Smooth muscle cell (in vitro differentiated cells): ENCODE data around the gene ARHGAP11A. TPM values are rescaled to one million over a fixed set of nuclear protein-coding genes. Genes with fewer than 3 reads are reported as not detected.
A peak's percentile ranks its signal among the peaks of the same experiment; 100 is the strongest.

Source experiments
- DNase-seq: peaks from one replicate; lab custom pipeline; 2025; ENCODE audit not compliant: unreplicated experiment; lab: John Stamatoyannopoulos, UW
- H2AFZ ChIP-seq: fragments of 200-600 bp; sonication (generic); 2 replicates; pipeline ENCODE4 v1.6.0; 2016; ENCODE audit warnings: antibody characterized with exemption, low read depth, mild to moderate bottlenecking
- H3F3A ChIP-seq: fragments of 200-600 bp; sonication (generic); 2 replicates; pipeline ENCODE4 v1.6.0; 2017; ENCODE audit warnings: antibody characterized with exemption, low read depth
- H3K27ac ChIP-seq: fragments of 200-600 bp; sonication (generic); 2 replicates; pipeline ENCODE4 v1.5.1; 2016; ENCODE audit warnings: low read depth, mild to moderate bottlenecking
- H3K27me3 ChIP-seq: fragments of 200-600 bp; sonication (generic); 2 replicates; pipeline ENCODE4 v1.6.1; 2016; ENCODE audit warnings: low read depth, mild to moderate bottlenecking
- H3K36me3 ChIP-seq: fragments of 200-600 bp; sonication (generic); 2 replicates; pipeline ENCODE4 v1.5.1; 2016; ENCODE audit warnings: low read depth
- H3K4me1 ChIP-seq: fragments of 200-600 bp; sonication (generic); 2 replicates; pipeline ENCODE4 v1.5.1; 2016; ENCODE audit warnings: low read depth
- H3K4me2 ChIP-seq: fragments of 200-600 bp; sonication (generic); 2 replicates; pipeline ENCODE4 v1.6.0; 2016; ENCODE audit warnings: mild to moderate bottlenecking
- H3K4me3 ChIP-seq: fragments of 200-600 bp; sonication (generic); 2 replicates; pipeline ENCODE4 v1.5.1; 2016; ENCODE audit warnings: mild to moderate bottlenecking
- H3K79me2 ChIP-seq: fragments of 200-600 bp; sonication (generic); 2 replicates; pipeline ENCODE4 v1.6.0; 2016; ENCODE audit warnings: low read depth, mild to moderate bottlenecking
- H3K9ac ChIP-seq: fragments of 200-600 bp; sonication (generic); 2 replicates; pipeline ENCODE4 v1.6.0; 2016; ENCODE audit warnings: low read depth
- H3K9me3 ChIP-seq: fragments of 200-600 bp; sonication (generic); replicated peaks from 2 replicates; pipeline ENCODE4 v1.5.1; 2016; ENCODE audit warnings: low read depth
- H4K20me1 ChIP-seq: fragments of 200-600 bp; sonication (generic); 2 replicates; pipeline ENCODE4 v1.6.0; 2016; ENCODE audit warnings: low read depth
- WGBS: methylation state at CpG from one replicate; pipeline ENCODE4 v1.1.7; 2016; ENCODE audit warnings: low lambda C conversion rate; 5-methylcytosine and 5-hydroxymethylcytosine counted together
- polyA plus RNA-seq: library from polyadenylated mRNA; unstranded; fragments of >200 nt; fragmentation: Nextera tagmentation; extraction: Ambion mirVana; gene quantifications from 2 replicates; pipeline ENCODE4 v1.2.1, GENCODE V29; 2016
- total RNA-seq: library from RNA; depleted of rRNA; stranded (reverse); fragments of >200 nt; gene quantifications from 2 replicates; pipeline ENCODE4 v1.2.3, GENCODE V29; 2014
- TF ChIP-seq, protein P1 (sequence below): fragments of 200-600 bp; sonication (generic); IDR thresholded peaks from 2 replicates; pipeline ENCODE4 v1.5.1; 2017; ENCODE audit warnings: borderline replicate concordance, mild to moderate bottlenecking, antibody characterized with exemption; ENCODE audit not compliant: insufficient read depth, poor library complexity, severe bottlenecking

The ARHGAP11A gene
- total and polyA plus RNA-seq, 2 experiments from 2014 or later: 7.8 to 9.1 TPM

DNA sequence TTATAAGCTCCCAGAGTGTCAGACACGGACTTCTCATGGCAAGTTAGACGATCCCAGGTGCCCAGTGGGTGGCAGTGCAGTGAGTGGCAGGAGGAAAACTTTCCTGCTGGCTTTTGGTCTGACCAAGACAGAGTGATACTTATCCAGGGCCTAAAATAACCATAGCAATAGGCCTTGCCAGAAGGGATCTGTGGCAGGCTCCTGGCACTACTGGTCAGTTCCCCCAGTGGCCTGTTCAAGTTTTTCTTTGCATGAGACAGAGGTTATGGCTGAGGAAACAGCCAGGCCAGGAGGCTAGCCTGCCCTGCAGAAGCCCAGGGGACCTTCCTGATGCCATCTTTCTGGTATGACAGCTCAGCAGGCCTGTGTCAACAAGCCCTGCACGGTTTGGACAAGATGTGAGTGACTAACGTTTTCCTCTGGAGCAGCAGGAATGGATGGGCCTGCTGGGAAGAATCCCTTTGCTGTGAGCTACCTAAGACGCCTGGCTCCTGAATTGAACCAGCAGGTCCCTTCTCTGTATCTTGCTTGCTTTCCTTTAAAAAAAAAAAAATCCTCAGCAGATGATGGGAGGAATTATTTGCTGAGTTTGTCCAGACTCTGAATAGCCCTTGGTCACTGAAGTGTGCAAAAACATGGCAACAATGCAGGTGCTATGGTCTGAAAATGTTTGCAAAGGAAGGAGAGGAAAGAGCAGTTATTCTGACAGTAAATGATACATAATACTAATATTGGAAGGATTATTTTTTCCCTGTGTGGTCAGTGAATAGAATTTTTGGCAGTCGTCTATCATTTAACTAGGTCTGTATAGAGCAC is 44.2 kb downstream of the ARHGAP11A start:
- no peaks in the 10 kb centered on the region for H3K27me3 ChIP-seq
- H2AFZ ChIP-seq: no peak overlapping the region
- peak overlapping the region; percentile 48 for H3K27ac ChIP-seq
- TF ChIP-seq, protein P1, sequence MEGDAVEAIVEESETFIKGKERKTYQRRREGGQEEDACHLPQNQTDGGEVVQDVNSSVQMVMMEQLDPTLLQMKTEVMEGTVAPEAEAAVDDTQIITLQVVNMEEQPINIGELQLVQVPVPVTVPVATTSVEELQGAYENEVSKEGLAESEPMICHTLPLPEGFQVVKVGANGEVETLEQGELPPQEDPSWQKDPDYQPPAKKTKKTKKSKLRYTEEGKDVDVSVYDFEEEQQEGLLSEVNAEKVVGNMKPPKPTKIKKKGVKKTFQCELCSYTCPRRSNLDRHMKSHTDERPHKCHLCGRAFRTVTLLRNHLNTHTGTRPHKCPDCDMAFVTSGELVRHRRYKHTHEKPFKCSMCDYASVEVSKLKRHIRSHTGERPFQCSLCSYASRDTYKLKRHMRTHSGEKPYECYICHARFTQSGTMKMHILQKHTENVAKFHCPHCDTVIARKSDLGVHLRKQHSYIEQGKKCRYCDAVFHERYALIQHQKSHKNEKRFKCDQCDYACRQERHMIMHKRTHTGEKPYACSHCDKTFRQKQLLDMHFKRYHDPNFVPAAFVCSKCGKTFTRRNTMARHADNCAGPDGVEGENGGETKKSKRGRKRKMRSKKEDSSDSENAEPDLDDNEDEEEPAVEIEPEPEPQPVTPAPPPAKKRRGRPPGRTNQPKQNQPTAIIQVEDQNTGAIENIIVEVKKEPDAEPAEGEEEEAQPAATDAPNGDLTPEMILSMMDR: no peak
- no peaks in the 10 kb centered on the region for H3K36me3 ChIP-seq
- H3K9ac ChIP-seq: no peak overlapping the region
- no peak overlapping the region for H3K4me3 ChIP-seq
- H3K4me1 ChIP-seq: peaks cover 7% of the 10 kb centered on the region
- peaks cover 12% of the 10 kb centered on the region for H3F3A ChIP-seq
- DNase-seq: no peak
- no peak overlapping the region for H3K4me2 ChIP-seq
- no peaks in the 10 kb centered on the region for H3K79me2 ChIP-seq
- H3K9me3 ChIP-seq: no peaks in the 10 kb centered on the region
- WGBS: 58% methylated on average over 6 of the region's 6 CpGs
- no peaks in the 10 kb centered on the region for H4K20me1 ChIP-seq

DNA sequence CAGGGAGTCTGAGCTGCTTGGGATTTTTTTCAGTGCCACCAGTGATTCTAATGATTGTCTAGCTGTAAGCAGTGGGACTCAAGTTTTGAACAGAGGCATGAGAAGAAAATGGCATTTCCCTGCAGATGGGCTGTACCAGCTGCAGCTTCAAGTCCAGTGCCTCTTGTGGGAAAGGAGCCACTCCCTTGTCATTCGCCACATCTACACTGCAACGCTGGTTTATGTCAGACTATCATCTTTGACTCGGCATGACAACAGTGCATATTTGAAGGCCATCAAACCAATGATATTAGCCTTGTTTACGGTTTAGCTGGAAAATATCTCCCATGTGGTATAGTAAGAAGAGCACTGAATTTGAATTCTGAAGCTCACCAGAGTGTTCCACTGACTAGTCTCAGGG is 48.4 kb downstream of the ARHGAP11A start:
- no peak overlapping the region for H3K27ac ChIP-seq
- peak overlapping the region; percentile 50 for H2AFZ ChIP-seq

DNA sequence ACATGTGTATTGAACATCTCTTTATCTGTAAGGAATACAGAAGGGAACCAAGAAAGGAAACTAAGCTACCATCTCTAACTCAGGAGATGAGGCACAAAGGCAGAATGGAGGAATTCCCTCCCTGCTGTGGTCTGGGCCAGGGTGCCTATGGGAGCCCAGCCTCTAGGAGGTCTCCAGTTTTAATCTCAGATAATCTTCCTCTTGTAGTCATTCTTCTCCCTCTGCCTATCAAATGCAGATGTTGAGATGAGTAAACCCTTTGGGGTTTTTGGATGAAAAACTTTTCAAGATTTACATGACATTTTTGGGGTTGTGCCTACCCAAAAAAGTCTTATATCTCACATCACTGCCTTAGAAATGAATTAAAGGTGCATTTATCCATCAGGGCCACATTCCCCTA is 49.5 kb downstream of the ARHGAP11A start:
- TF ChIP-seq, protein P1: no peak
- Histone ChIP-seq H3K79me2 (no peaks in the 10 kb centered on the region), H3F3A (peaks cover 6% of the 10 kb centered on the region), H3K27me3 (no peaks in the 10 kb centered on the region), H3K4me3 (no peak overlapping the region), H4K20me1 (no peaks in the 10 kb centered on the region), H3K9me3 (no peaks in the 10 kb centered on the region), H3K9ac (no peak overlapping the region), H2AFZ (no peak overlapping the region), H3K27ac (no peak overlapping the region), H3K4me2 (no peak overlapping the region), H3K4me1 (peaks cover 13% of the 10 kb centered on the region), H3K36me3 (no peaks in the 10 kb centered on the region)
- no peak for DNase-seq

More for the DNA sequence above, 48.4 kb downstream of the ARHGAP11A start:
- Histone ChIP-seq H3K4me3 (no peak overlapping the region), H3K4me2 (no peak overlapping the region), H3K79me2 (no peaks in the 10 kb centered on the region), H3K9ac (no peak overlapping the region), H3F3A (peaks cover 12% of the 10 kb centered on the region), H3K4me1 (peaks cover 10% of the 10 kb centered on the region), H3K36me3 (no peaks in the 10 kb centered on the region), H3K9me3 (no peaks in the 10 kb centered on the region), H4K20me1 (no peaks in the 10 kb centered on the region), H3K27me3 (no peaks in the 10 kb centered on the region)
- TF ChIP-seq, protein P1: no peak
- DNase-seq: no peak
- WGBS: 75% methylated on average over 4 of the region's 4 CpGs

DNA sequence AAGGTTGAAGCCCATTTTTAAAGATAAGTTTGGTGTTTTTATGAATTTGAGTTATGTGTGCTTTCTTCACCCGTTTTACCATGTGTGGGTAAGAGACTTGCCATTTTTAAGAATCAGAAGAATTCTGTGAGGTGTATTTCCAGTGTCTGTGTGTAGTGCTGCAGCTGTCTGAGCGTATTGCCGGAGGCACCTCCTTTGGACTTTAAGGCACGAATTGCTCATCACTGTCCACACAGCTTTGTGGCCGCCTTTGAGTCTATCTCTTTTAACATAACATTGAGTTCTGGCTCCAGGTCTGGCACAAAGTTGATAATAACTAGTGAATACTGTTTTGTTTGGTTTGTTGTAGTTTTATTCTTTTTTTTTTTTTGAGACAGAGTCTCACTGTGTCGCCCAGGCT is 52.0 kb downstream of the ARHGAP11A start:
- TF ChIP-seq, protein P1: no peak
- H3K27me3 ChIP-seq: no peaks in the 10 kb centered on the region

More for the DNA sequence above, 52.0 kb downstream of the ARHGAP11A start:
- H3K79me2 ChIP-seq: no peaks in the 10 kb centered on the region
- H3F3A ChIP-seq: no peaks in the 10 kb centered on the region
- H3K9ac ChIP-seq: no peak overlapping the region
- H2AFZ ChIP-seq: no peak overlapping the region
- H3K9me3 ChIP-seq: no peaks in the 10 kb centered on the region
- no peak overlapping the region for H3K4me3 ChIP-seq
- WGBS: 68% methylated on average over 6 of the region's 6 CpGs
- DNase-seq: no peak
- no peak overlapping the region for H3K4me2 ChIP-seq
- no peaks in the 10 kb centered on the region for H3K36me3 ChIP-seq
- no peaks in the 10 kb centered on the region for H4K20me1 ChIP-seq
- peaks cover 21% of the 10 kb centered on the region for H3K4me1 ChIP-seq
- H3K27ac ChIP-seq: no peak overlapping the region
